ENCODE measurements around the gene RHOD.

The RHOD gene, protein sequence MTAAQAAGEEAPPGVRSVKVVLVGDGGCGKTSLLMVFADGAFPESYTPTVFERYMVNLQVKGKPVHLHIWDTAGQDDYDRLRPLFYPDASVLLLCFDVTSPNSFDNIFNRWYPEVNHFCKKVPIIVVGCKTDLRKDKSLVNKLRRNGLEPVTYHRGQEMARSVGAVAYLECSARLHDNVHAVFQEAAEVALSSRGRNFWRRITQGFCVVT

DNA sequence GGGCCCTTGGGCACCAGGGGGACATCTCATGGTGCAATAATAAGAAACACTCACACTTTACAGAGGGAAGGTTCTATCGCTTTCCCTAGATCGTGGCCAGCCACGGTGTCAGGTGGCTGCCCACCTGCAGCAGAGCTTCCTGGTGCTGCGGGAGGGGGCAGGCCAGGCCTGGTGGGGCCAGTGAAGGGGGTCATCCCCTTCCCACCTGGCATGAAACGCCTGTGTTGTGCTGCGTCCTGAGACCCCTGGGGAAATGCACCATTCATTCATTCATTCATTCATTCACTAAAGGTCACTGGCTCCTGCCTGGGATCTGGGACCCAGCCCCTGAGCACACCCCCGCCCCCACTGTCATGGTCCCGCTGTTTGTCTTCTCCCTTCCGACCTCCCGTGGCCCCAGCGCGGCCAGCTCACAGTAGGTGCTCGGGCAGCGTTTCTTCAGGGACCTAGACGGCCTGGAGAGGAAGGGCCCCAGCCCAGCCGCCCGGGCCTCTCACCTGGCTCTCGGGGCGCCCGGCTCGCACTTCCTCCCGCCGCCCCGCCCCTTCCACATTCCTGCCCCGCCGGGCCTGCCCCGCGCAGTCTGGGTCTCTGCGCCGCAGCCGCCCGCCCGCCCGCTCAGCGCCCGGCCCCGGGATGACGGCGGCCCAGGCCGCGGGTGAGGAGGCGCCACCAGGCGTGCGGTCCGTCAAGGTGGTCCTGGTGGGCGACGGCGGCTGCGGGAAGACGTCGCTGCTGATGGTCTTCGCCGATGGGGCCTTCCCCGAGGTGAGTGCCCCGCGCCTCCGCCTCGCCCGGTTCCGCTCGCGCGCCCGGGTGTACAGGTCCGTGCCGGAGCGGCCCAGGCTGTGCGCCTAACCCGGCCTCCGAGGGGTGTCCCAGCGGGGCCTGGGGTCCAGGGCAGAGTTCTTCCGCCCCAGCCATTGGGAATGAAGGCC lies at the start of gene RHOD:
TSS of gene RHOD (plus strand) at position 581 of the 938 bp plus-strand sequence. CDS start at position 637, 56 bp downstream.
- peak; percentile 47 to 70 for ATAC-seq

DNA sequence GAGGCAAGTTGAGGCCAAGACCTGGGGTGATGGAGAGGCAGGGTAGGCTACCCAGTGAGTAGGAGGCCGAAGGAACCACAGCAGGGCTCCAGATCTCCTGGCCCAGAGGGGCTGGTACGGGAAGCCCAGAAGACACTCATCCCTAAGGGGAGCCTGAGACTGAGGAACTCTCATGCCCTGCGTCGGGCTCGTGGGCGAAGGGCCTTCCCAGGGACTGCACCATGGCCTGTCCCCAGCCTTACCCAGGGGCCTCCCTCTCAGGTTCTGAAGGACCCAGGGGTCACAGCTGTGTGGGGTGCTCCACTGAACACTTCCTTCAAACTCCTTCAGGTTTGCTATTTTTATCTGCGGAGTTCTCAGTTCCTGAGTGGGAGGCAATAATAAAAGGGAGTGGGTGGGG lies 49.5 kb upstream of the RHOD start:
- no peak for ATAC-seq

DNA sequence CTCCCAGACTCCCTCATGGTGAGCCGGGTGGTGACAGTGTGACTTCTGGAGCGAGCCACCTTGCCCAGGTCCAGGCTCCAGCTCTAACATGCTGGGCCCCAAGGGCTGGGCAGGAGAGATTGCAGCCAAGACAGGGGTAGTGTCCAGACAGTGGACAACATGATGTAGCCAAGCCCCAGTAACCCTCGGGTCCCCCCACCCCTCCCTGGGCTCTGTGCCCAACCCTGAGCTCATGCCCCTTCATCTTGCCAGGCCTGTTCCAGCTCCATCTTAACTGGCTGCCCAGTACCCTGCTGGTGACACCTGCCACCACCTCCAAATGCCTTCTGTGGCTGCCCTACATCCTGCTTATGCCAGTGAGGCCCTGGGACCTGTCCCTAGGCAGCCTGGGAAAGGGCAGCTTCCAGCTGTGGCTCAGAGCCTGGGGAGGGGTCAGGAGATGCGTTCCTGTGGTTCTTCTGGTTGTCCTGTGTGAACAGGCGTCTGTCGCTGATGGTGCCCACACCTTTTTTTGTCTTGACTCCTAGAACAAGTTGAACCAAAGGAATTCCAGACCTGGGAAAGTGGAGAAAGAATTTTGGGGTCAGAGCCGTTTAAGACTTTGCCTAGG lies 46.2 kb upstream of the RHOD start:
- no peak for ATAC-seq

DNA sequence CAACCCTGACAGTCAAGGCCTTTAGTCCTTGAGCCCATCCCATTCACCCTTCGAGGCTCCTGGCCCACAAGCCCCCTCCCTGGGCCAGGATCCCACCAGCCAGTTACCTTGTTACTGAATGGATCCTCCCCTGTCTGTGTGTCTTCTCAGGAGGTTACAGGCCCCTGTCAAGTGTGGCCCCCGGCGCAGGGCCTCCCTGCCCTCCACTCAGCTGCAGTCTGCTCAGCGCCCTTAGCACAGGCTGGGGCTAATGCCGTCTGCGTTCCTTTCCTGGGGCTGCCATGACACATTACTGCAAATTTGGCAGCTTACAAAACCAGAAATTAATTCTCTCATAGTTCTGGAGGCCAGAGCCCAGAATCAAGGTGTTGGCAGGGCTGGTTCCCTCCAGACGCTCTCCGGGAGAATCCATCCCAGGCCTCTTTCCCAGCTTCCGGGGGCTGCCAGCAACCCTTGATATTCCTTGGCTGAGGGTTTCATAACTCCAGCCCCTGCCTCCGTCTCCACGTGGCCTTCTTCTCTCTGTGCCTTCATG lies 43.1 kb upstream of the RHOD start:
- ATAC-seq, result no peak

- no peak for ATAC-seq
These were observed 42.3 kb upstream of the RHOD start for GRCh38 chr11:67014343-67014742.

DNA sequence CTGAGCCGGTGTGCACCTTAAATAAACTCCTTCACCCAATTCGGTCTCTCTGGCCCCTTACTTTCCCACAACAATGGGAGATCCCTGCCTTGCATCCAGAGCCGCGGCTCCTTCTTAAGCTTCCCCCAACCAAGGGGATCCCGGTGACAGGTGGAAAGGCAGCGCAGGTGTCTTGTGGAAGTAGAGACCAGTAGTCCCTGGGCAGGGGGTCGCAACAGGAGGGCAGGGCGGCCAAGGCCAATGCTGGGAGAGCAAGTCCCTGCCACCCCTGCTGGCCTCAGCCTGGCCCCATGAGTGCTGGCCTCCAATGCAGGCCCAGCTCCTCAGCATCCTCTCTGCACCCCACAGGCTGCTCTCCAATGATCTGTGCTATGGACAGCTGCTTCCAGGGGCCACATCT lies 41.6 kb upstream of the RHOD start:
- no peak for ATAC-seq

DNA sequence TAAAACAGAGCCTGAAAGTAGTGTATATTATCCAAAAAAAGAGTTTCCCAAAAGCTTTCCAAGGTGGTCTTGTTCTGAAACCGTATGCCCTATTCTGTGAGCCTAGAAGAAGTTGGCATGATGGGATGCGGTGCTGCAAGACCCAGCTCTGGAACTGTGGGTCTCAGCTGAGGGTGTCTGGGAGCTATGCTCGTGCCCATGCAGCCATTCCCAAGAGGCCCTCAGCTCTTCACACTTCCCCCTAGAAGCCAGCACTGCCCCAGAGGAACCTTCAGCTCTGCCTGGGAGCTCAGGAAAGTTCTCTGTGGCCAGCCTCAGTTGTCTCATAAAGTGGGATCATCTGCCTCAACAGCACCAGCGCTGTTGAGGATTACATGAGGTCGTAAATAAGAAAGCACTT lies 40.1 kb upstream of the RHOD start:
- ATAC-seq, result no peak

GRCh38 chr11:67020949-67021348 lies 35.7 kb upstream of the RHOD start:
- peak in 1 of 2 donors; percentile 21 for ATAC-seq

DNA sequence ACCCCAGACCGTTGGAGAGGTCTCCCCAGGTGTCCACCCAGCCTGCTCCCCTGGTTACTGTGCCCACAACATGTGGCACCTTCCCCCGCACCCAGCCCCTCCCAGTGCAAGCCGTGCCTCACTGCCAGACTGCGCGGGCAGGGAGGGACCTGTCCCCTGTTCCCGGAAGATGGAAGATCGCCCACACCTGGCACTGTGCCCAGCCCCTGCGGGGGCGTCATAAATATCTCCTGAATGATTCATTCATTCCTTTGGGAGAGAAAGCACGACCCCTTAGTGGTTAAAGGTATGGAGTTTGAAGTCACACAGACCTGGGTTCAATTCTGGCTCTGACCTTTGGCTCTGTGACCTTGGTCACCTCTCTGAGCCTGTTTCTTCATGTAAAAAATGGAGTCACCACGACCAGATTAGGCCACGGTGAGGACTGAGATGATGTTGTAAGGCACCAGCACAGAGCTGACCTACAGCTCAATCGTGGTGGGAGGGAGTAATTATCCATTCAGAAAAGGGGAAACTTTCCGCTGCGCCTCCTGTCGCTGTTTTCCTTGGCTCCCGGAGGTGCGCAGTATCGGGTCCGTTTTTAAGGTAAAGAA lies 34.2 kb upstream of the RHOD start:
- ATAC-seq, result no peak

DNA sequence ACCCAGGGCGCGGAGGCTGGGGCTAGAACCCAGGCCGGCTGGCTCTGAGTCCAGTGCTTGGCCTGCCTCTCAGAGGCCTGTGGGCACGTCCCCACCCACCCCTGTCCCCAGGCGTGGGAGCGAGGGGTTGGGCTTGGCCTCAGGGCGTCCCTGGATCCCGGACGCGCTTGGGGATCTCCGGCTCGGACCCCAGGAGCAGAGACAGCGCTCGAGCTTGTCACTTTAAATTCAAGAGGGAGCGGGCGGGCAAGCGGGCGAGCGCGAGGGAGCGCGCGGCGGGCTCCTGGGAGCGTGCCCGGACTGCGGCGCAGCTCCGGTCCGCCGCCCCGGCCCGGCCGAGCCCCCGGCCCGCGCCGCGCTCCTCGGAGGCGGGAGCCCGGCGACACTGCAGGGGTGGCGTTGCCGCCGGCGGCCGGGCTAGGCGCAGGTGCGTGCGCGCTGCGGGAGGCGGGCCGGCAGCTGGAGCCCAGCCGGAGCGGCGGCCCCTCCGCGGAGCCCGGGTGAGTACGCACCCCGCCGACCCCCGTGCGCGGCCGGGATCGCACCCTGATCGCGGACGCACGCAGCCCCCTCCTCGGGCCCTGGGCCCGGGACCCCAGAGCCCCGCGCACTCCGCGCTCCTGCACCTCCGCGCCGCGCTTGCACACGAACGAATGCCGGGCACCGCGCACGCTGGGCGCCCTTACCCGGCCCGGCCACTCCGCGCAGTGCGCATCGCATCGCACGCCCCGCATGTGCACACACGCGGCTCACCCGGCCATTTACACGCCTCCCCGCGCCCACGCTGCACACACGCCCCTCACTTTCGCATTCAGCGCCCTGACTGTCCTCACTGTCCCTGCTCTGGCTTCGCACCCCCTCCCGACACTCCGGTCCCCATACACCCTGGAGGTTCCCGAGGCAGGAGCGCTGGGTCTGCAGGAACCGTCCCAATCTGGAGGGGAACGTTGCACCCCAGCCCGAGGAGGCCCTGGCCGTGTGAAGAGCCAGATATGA lies 33.4 kb upstream of the RHOD start, which contains the start of gene SYT12:
TSS of gene SYT12 (plus strand) at position 174 of the 996 bp plus-strand sequence. CDS start 7,011 bp downstream, outside the sequence.
- peak; percentile 14 to 16 for ATAC-seq

DNA sequence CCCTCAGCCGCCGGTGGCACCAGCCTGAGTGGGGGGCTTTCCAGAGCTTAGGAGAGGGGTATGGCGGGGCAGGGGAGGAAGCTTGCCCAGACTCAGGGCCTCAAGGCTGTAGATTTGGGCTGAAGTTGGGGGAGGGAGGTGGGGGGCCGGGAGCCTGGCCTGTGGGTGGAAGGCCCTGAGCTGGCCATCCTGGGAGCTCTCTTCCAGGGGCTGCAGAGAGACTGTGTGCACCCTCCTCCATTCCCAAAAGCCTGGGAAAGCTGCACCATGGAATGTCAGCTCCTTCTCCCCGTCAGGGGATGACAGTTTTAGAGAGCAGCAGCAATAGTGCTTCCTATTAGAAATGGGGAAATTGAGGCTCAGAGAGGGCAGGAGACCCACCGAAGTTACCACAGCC lies 32.7 kb upstream of the RHOD start:
- no peak for ATAC-seq

DNA sequence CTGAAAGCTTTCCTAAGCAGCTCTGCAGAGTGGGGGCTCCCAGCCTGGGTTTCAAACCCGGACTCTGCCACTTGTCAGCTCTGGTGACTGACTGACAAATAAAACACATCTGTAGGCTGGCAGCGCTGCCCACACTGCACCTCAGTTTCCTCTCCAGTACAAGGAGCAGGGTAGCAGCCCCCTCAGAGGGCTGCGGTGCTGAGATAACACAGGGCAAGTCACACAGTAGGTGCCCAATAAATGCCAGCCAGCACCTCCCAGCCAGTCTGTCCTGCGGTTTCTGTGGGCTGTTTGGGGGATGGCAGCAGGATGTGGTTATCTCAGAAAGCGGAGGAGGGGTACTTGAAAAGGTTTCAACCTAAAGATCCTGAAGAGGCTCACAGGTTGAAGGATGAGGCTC lies 32.2 kb upstream of the RHOD start:
- ATAC-seq, result peak; percentile 23 to 52

GRCh38 chr11:67024966-67025365 lies 31.7 kb upstream of the RHOD start:
- ATAC-seq, result no peak

DNA sequence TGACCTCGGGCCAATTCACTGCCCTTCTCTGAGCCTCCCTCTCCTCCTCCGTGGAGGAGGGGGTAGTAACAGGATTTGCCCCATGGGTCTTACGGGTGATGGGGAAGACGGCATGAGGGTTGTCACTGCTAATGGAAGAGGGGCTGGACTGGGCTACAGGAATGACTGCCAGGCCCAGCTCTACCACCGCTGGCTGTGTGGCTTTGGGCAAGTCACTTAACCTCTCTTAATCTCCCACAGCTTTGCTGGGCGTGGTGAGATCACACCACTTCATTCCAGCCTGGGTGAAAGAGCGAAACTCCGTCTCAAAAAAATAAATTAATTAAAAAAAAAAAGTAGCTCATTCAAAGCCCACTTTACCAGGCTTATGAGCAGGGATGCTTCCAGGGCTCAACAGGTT lies 30.9 kb upstream of the RHOD start:
- ATAC-seq, result no peak

GRCh38 chr11:67026941-67027340 lies 29.7 kb upstream of the RHOD start:
- ATAC-seq, result no peak

- no peak for ATAC-seq
These were observed 29.1 kb upstream of the RHOD start for GRCh38 chr11:67027483-67027930.

- ATAC-seq, result no peak
These were observed 28.6 kb upstream of the RHOD start for GRCh38 chr11:67027943-67028542.

DNA sequence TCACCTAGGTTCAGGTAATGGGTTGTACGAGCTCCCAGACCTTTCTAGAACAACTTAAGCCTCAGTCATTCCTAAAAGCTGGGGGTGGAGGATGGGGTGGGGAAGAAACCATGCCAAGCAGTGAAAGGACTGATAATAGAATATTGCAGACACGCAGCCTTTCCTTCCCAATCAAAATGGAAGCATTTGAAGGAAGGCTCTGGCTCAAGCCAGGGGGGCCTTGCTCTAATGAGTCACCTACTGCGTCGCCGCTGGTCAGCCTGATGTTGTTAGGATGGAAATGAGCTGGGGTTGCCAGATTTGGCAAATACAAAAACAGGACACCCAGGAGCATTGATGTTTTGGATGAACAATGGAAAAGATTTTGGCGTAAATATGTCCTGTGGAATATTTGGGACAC lies 27.5 kb upstream of the RHOD start:
- no peak for ATAC-seq

GRCh38 chr11:67030976-67031375 lies 25.7 kb upstream of the RHOD start:
- no peak for ATAC-seq

DNA sequence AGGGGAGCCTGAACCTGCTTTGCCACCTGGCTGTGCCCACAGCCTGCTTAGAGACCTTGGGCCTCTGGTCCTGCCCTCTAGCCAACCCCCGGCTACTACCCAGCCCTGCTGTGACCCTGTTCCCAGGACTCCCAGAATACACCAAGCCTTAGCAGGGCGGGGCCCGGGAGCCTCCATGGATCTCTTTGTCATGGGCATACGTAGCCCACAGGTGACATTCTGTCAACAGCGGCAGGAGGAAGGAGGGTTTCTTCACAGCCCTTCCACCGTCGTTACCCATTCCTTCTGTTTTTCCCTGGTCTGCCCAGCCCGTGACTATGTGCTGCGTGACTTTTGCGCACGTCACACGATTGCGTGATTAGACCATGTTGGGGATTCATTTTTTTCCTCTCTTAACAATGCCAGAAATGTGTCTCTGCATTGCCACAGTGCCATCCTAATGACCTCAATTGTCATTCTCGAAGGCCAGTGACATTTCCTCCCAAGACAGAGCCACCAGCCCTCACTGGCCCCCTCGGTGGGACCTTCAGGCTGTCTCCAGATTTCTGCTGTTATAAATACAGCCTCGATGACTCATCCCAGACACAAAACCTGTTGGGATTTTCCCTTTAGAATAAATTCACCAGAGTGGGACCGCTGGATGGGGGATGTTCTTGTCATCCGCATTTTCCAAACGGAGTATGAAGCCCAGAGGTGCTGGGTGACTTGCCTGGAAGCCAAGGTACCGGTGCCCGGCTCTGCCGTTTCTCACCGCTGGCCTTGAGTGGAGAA lies 24.7 kb upstream of the RHOD start:
- ATAC-seq, result no peak

Measured in activated CD4-positive, CD25-positive, alpha-beta regulatory T cell treated with anti-CD3 and anti-CD28 coated beads, Interleukin-2, amount 50 U/mL, for 24 hours (primary cell).